HG02840 (cell line): Measurements from ENCODE around the gene RIPOR2.

Experiments
- ATAC-seq: cut with Tn5 transposase; IDR thresholded peaks from one replicate; pipeline ENCODE4 v1.9.1; 2021; ENCODE audit warnings: mild to moderate bottlenecking, moderate library complexity, moderate number of reproducible peaks; ENCODE audit not compliant: unreplicated experiment, low FRiP score

RIPOR2 gene

GRCh38 chr6:24856901-24857670, 78.7 kb downstream of the RIPOR2 start:
- no peak for ATAC-seq

DNA sequence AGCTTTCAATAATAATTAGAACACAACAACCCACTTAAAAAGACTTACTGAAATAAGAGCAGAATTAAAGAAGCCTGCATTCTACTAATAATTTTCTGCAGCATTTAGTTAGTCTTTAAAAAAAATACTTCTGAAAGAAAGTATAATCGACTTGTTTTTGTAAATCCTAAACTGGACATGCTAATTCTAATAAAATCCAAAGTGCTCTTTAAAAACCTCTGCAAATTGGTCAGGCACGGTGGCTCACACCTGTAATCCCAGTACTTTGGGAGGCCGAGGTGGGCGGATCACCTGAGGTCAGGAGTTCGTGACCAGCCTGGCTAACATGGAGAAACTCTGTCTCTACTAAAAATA, 79.5 kb downstream of the RIPOR2 start:
- no peak for ATAC-seq

DNA sequence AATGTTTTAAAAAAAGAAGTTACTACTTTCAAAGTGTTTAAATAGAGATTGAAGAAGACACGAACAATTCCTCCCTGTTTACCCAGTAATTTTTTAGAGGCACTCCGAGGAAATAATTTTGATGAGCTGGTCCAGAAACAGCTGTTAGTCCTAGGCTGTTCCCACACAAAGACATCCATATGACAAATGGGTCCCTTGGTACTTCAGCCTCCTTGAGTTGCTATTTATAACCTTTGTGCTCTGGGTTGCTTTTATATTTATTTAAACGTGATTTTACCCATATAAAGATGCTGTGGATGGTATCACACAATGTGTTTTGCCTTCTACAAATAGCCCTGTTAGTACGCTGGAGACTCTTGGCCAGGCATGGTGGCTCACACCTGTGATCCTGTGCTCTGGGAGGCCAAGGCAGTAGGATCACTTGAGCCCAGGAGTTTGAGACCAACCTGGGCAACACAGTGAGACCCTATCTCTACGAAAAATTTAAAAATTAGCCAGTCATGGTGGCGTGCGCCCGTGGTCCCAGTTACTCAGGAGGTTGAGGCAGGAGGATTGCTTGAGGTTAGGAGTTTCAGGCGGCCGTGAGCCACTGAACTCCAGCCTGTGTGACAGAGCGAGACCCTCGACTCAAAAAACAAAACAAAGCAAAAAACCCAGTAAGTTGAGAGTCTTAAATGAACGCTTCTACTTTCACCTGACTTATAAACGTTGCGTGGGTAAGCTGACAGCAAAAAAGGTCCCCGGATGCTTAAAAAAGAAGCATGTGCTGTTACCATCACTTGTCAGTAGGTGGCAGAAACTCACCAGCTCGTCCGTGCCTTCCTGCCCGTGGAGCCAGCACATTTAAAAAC, 80.1 kb downstream of the RIPOR2 start:
- no peak for ATAC-seq

DNA sequence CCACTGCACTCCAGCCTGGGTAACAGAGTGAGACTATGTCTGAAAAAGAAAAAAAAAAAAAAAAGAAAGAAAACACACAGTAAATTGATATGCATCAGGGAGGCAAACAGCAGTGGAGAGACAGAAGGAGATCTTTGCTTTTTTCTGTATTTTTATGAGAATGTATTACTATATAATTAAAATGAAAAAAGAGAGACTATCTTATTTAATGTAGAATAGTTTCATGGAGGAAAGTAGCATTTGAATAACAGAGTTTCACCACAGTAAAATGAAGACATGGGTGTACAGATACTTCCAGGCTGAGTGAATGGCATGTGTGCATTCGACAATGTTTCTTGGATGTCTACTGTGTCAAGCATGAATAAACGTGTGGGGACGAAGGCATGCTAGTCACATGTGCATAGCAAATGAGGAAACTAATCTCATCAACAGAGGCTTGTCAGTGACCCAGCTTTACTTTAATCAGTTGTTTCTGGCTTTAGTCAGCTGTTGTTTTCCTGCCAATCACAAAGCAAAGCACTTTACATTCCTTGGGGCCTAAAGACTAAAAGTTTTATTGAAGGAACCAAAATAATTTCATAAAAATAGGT, 81.6 kb downstream of the RIPOR2 start:
- ATAC-seq: no peak

GRCh38 chr6:24851086-24851485, 84.7 kb downstream of the RIPOR2 start:
- ATAC-seq: no peak

GRCh38 chr6:24849713-24850112, 86.0 kb downstream of the RIPOR2 start:
- no peak for ATAC-seq

- ATAC-seq: no peak
These were observed 87.3 kb downstream of the RIPOR2 start for GRCh38 chr6:24848461-24848860.

GRCh38 chr6:24847402-24847801, 88.4 kb downstream of the RIPOR2 start:
- ATAC-seq: no peak

GRCh38 chr6:24845578-24845977, 90.2 kb downstream of the RIPOR2 start:
- no peak for ATAC-seq

GRCh38 chr6:24844903-24845302, 90.9 kb downstream of the RIPOR2 start:
- no peak for ATAC-seq

- no peak for ATAC-seq
These were observed 91.7 kb downstream of the RIPOR2 start for GRCh38 chr6:24844061-24844460.

DNA sequence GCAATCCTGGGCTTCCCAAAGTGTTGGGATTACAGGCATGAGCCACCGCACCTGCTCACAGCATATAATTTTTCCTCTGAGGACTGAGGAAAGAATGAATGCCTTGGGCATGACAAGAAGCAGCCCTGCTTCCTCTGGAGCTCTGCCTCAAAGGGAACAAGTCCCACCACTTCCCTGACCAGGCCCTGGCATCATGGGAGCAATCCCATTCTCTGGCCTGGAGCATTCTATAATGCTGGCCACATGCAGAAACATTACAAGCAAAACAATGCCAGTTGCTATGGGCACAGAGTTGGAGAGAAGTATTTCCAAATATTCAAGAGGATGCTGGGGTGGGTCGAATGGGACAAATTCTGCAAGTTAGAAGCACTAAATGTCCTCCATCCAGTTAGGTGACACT, 95.6 kb downstream of the RIPOR2 start:
- no peak for ATAC-seq

- no peak for ATAC-seq
These were observed 96.8 kb downstream of the RIPOR2 start for GRCh38 chr6:24838994-24839393.

- no peak for ATAC-seq
These were observed 97.7 kb downstream of the RIPOR2 start for GRCh38 chr6:24838081-24838480.

GRCh38 chr6:24836109-24836508, 99.7 kb downstream of the RIPOR2 start:
- ATAC-seq: no peak

GRCh38 chr6:24833711-24834386, 101.9 kb downstream of the RIPOR2 start:
- no peak for ATAC-seq

DNA sequence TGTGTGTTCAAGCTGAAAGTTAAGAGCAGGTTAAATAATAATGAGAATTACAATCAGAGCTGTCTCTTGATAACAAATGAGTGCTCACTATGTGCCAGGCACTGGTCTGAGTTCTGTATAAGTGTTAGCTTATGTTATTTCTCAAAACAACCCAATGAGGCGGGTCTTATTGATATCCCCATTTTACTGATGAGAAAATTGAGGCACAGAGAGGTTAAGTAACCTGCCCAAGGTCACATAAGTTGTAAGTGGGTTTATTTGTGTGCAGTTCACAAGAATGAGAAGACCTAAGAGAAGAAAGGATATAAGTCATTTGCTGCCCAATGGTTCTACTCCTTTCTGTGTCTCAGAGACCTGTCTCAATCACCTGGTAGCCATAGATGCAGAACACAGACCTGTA, 103.0 kb downstream of the RIPOR2 start:
- no peak for ATAC-seq

DNA sequence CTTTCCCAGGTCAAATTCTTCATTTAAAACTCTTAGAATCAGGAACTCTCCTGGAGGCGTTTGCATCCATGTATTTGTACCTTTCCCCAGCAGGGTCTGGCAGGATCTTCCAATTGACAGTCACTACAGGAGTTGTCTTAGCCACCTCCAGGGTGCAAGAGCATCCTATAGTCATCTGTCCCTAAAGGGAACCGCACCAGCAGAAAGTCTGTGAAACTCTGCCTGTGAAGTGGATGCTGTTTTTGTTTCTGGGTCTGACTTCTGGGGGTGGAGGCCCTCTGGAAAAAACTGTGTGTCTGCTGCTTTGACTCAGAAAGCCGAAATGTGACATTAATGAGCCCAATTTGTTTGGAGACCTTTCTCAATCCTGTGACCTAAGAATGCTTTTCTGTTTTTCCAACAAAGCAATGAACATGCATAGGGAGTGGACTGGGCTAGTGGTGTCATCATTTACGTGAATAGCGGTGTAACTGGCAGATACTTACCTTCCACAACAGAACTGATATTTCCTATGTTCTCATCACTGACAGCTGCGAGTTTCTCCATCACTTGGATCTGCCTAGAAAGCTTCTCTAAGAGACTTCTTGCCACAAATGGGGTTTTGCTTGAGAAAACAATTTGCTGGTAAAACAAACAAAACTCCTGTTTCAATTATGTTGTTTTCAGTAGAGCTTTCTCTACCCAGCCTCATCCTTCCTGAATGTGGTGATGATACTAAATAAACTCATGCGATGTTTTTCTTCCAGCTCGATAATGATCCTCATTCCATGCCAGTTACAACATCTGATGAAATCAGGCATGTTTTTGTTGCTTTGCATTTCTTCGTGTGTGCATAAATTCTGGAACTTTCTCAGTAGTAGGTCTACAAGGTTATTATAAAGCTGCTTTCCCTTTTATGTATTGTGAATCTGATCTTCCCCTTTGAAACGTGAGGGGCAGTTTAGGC, 103.7 kb downstream of the RIPOR2 start:
- no peak for ATAC-seq

DNA sequence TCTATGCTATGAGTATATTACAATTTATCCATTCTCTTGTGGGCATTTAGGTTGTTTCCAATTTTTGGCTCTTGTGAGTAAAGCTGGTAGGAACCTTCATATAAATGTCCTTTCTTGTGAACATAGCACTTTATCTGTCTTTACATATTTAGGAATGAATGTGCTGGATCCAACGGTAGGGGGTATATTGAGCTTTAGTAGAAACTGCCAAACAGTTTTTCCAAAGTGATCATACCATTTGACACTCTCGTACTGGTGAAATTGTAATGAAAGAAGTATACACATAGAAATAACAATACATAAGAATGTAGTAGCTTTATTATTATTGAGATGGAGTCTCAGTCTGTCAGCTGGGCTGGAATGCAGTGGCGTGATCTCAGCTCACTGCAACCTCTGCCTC, 106.1 kb downstream of the RIPOR2 start:
- no peak for ATAC-seq

DNA sequence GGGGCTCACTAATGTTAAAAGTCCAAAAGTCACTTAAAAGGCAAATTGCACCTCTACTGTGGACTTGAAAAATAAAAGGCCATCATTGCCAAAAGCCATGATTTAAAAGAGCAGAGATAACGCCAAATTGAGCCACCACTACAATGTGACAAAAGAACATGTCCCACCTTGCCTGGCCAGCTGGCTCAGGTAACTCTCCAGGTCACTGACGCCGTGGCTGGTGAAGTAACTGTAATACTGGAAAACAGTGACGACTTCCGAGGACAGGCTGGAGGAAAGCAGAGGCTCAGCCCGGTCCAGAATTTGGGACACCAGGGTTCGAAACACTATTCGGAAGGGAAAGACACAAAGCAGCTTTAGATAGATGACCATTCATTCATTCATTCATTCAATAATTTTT, 107.8 kb downstream of the RIPOR2 start:
- ATAC-seq: no peak
